MCF 10A (cell line): Measurements from ENCODE around the gene ARHGEF37. TPM values are rescaled to one million over a fixed set of nuclear protein-coding genes. Genes with fewer than 3 reads are reported as not detected.

ENCODE experiments used
- BruUV-seq: library from RNA; stranded (reverse); fragments of 400-500 nt; replicated peaks from 2 replicates; lab custom pipeline; 2021; lab: Mats Ljungman, UMichigan
- CTCF ChIA-PET: fragments of 300-600 bp; sonication (Branson Sonifier 250); formaldehyde crosslinking; extraction: SDS; loops from one replicate; lab custom pipeline; 2021; ENCODE audit warnings: antibody characterized with exemption, inconsistent platforms; lab: Yijun Ruan, JAX
- POLR2A ChIA-PET: fragments of 300-600, 350-650 bp; sonication (Branson Sonifier 250); formaldehyde crosslinking; extraction: SDS; loops from one replicate; lab custom pipeline; 2020; ENCODE audit warnings: antibody characterized with exemption, inconsistent platforms; lab: Yijun Ruan, JAX
- DNase-seq: peaks from one replicate; pipeline ENCODE4 v3.0.0-alpha.2; 2018; ENCODE audit not compliant: unreplicated experiment
- H3K27ac Mint-ChIP-seq: one replicate; pipeline ENCODE4 v1.8.0; 2022; ENCODE audit warnings: mild to moderate bottlenecking, low read depth, mixed read lengths; ENCODE audit not compliant: unreplicated experiment
- H3K27me3 Mint-ChIP-seq: one replicate; pipeline ENCODE4 v1.8.0; 2022; ENCODE audit warnings: mixed read lengths; ENCODE audit not compliant: insufficient read depth, unreplicated experiment
- H3K36me3 Mint-ChIP-seq: one replicate; pipeline ENCODE4 v1.8.0; 2022; ENCODE audit warnings: mild to moderate bottlenecking, moderate library complexity, mixed read lengths; ENCODE audit not compliant: insufficient read depth, unreplicated experiment
- H3K4me1 Mint-ChIP-seq: one replicate; pipeline ENCODE4 v1.8.0; 2022; ENCODE audit warnings: mixed read lengths; ENCODE audit not compliant: insufficient read depth, unreplicated experiment
- H3K4me3 Mint-ChIP-seq: one replicate; pipeline ENCODE4 v1.8.0; 2022; ENCODE audit warnings: mild to moderate bottlenecking, moderate library complexity, mixed read lengths; ENCODE audit not compliant: unreplicated experiment
- H3K9me3 Mint-ChIP-seq: one replicate; pipeline ENCODE4 v1.8.0; 2022; ENCODE audit warnings: mixed read lengths; ENCODE audit not compliant: unreplicated experiment
- intact Hi-C: fragments of 100-400 bp; cut with micrococcal nuclease; formaldehyde crosslinking; loops from 2 replicates; pipeline ENCODE4 v1.14.1; 2022
- total RNA-seq: library from RNA; stranded (reverse); gene quantifications from 2 replicates; pipeline ENCODE4 v1.2.3, GENCODE V29; 2022
- TF ChIP-seq, protein P1 (sequence below): fragments of 200-600 bp; IDR thresholded peaks from one replicate; pipeline ENCODE4 v1.8.0; 2022; ENCODE audit warnings: antibody characterized with exemption, mild to moderate bottlenecking; ENCODE audit not compliant: unreplicated experiment

ARHGEF37 gene
- total RNA-seq, 1 experiment from 2014 or later = 3.9 TPM

DNA sequence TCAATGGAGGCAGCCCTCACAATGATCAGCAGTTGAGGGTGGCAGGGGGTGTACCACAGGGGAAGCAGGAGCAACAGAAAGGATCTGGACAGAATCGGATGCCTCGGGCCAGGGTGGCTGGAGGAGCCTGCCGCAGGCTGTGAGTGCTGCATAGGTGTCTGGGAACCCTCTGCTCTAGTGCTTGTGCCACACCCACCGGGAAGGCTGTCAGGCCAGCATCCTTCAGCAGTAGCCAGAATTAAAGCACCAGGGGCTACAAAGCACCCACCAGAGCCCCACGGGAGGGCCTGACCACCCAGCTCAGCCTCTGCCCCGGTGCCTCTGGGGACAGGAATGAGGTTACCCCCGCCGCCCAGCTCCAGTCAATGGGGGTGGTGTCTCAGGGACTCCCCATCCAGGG, 49.0 kb downstream of the ARHGEF37 start:
- DNase-seq = no peak
- peaks cover 37% of the 10 kb centered on the region for H3K4me1 Mint-ChIP-seq
- H3K4me3 Mint-ChIP-seq = no peak overlapping the region
- H3K36me3 Mint-ChIP-seq = peaks cover 14% of the 10 kb centered on the region
- ChIA-PET CTCF (no interaction called here), POLR2A (interaction anchor here (0.6 to 5.1 kb wide), 3 partner anchors 8 to 824 kb away, joined by 3 to 43 read pairs (median 3); no protein-coding TSS in a partner anchor)
- no peaks in the 10 kb centered on the region for H3K27me3 Mint-ChIP-seq
- H3K9me3 Mint-ChIP-seq = no peaks in the 10 kb centered on the region
- intact Hi-C loops = loop anchor here (10.0 kb wide), 1 partner anchor 484 kb away; no protein-coding TSS in a partner anchor
- H3K27ac Mint-ChIP-seq = no peak overlapping the region
- TF ChIP-seq, protein P1, sequence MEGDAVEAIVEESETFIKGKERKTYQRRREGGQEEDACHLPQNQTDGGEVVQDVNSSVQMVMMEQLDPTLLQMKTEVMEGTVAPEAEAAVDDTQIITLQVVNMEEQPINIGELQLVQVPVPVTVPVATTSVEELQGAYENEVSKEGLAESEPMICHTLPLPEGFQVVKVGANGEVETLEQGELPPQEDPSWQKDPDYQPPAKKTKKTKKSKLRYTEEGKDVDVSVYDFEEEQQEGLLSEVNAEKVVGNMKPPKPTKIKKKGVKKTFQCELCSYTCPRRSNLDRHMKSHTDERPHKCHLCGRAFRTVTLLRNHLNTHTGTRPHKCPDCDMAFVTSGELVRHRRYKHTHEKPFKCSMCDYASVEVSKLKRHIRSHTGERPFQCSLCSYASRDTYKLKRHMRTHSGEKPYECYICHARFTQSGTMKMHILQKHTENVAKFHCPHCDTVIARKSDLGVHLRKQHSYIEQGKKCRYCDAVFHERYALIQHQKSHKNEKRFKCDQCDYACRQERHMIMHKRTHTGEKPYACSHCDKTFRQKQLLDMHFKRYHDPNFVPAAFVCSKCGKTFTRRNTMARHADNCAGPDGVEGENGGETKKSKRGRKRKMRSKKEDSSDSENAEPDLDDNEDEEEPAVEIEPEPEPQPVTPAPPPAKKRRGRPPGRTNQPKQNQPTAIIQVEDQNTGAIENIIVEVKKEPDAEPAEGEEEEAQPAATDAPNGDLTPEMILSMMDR = no peak
- BruUV-seq = no TSS peak

DNA sequence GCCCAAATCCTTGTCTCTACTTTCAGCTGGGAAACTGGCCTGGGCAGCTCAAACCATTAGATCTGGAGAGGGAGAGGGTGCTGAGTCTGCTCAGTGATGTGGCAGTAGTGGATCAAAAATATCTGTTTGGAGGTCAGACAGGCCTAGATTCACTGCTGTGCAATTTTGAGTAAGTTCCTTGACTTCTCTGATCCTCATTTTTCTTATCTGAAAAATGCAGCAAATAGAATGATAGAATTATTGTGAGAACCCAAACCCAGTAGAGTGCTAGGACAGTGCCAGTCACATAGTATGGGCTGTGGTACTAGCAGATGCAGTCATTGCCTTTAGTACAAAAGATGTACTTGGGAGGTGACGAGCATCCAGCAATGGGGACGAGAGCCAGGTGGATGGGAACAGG, 50.2 kb downstream of the ARHGEF37 start:
- intact Hi-C loops = loop anchor here (10.0 kb wide), 1 partner anchor 483 kb away; no protein-coding TSS in a partner anchor
- no peaks in the 10 kb centered on the region for H3K27me3 Mint-ChIP-seq
- TF ChIP-seq, protein P1 = no peak
- CTCF ChIA-PET = interaction anchor here (0.6 to 6.8 kb wide), 2 partner anchors 11 to 103 kb away, joined by 4 to 101 read pairs; no protein-coding TSS in a partner anchor
- H3K4me1 Mint-ChIP-seq = peaks cover 44% of the 10 kb centered on the region
- H3K4me3 Mint-ChIP-seq = no peak overlapping the region
- H3K9me3 Mint-ChIP-seq = no peaks in the 10 kb centered on the region
- POLR2A ChIA-PET = interaction anchor here (5.1 to 5.9 kb wide), 2 partner anchors 9 to 14 kb away, joined by 43 to 53 read pairs; no protein-coding TSS in a partner anchor
- peaks cover 14% of the 10 kb centered on the region for H3K36me3 Mint-ChIP-seq
- BruUV-seq = no TSS peak
- no peak for DNase-seq
- peak overlapping the region; percentile 90 for H3K27ac Mint-ChIP-seq

DNA sequence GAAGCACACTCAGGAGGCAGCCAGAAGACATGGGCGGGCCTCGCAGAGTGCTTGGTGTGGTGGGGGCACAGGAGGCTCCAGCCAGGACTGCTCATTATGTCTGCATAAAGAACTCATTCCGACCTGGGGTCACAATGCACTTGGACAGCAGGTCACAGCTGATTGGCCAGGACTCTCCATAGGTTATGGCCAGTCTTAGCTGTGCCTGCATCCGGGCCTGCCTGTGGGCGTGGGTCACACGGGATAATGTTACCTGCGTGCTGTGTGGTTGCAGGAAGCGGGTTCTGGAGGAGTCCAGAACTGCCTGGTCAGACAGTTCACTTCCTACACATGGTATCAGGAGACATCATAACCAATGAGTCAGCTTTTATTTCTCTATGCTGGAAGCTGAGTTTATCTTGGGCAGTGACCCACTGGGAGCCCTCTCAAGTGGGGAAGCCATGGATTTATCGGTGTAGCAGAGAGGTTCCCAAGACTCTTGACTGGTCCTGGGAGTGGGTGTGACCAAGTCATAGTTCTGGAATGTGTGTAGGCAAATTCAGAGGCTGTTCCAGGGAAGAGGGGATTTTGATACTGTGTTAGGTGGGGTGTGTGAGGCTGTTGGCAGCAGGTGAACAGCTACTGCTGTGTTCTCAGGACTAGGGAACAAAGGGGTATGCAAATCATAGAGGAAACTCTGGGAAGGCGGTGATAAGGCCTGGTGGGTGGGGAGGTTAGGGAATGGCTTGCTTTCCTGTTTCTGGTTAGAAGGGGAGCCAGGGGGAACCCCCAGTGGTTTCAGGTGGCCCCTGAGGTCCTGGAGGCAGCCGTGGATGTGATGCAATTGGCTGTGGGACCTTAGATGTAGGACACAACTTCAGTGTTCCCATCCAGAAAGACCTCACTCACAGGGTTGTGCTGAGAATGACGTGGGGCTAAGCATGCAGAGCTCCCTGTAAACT, 51.3 kb downstream of the ARHGEF37 start:
- TF ChIP-seq, protein P1 = no peak
- Mint-ChIP-seq H3K27me3 (no peaks in the 10 kb centered on the region), H3K27ac (peak overlapping the region; percentile 90), H3K9me3 (no peaks in the 10 kb centered on the region), H3K36me3 (peaks cover 14% of the 10 kb centered on the region), H3K4me3 (peak overlapping the region; percentile 15), H3K4me1 (peaks cover 50% of the 10 kb centered on the region)
- POLR2A ChIA-PET = interaction anchor here (0.7 to 5.9 kb wide), 29 partner anchors 10 to 389 kb away, joined by 3 to 53 read pairs (median 8); partner anchors contain the start of genes ARHGEF37, CSNK1A1, HMGXB3 and PPARGC1B
- BruUV-seq = no TSS peak
- intact Hi-C loops = loop anchor here (10.0 kb wide), 1 partner anchor 482 kb away; no protein-coding TSS in a partner anchor
- CTCF ChIA-PET = interaction anchor here (0.6 to 10.0 kb wide), 11 partner anchors 12 to 329 kb away, joined by 3 to 300 read pairs (median 4); no protein-coding TSS in a partner anchor
- DNase-seq = peak; percentile 84
